Activated naive CD4-positive, alpha-beta T cell treated with anti-CD3 and anti-CD28 coated beads, Interleukin-2, amount 50 U/mL, for 16 hours (primary cell): ENCODE data around the gene XIRP1.

Source experiments
- DNase-seq: peaks from one replicate; pipeline ENCODE4 v3.0.0-alpha.2; 2020

XIRP1 gene

DNA sequence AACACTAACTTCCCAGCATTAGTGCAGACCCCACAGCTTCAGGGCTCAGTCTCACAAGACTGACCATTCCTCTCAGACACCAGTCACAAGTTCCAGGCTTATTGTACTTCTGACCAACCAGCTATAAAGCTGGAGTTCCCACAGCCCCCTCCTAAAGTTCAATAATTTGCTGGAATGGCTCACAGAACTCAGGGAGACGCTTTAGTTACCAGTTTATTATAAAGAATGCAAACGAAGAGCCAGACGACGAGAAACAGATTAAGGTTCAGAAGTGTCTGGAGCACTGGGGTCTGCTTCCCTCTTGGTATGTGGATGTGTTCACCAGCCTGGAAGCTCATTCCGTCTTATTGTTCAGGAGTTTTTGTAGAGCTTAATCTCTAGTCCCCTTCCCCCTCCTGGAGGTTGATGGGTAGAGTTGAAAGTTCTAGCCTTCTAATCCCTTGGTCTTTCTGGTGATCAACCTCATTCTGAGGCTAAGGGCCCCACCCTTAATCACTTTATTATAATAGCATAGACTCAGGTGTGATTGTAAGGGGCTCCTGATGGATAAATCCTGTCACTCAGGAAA is 34.2 kb downstream of the XIRP1 start:
- no peak for DNase-seq

DNA sequence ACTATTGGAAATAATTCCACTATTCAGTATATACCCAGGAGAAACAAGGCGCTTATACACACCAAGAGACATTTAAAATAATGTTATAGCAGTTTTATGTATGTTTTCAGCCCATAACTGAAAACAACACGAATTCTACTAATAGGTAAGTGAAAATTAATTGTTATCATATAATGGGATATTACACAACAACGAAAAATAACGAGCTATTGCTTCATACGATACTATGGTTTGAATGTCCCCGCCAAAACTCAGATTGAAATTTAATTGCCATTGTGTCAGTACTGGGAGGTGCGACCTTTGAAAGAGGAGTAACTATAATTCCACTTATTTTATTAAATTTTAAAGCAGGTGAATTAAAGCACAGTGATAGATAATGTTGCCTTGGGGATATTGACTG is 35.0 kb downstream of the XIRP1 start:
- no peak for DNase-seq

DNA sequence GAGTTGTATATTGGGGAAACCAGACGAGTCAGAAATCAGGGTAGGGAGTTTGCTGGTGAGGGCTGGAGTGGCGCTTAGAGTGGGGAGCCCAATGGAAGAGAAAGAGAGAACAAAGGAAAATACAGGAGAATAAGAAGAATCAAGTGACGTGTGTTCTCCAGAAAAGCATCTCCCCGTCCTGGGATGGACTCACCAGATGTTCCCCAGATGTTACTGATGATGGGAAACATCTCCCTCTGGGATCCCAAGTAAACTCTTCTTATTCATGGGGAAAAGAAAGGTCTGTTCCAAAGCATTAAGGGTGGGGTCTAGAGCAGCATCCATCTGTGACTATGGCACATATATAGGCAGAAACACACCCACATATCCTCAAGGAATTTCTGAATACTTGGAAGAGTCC is 36.0 kb downstream of the XIRP1 start:
- DNase-seq = no peak

DNA sequence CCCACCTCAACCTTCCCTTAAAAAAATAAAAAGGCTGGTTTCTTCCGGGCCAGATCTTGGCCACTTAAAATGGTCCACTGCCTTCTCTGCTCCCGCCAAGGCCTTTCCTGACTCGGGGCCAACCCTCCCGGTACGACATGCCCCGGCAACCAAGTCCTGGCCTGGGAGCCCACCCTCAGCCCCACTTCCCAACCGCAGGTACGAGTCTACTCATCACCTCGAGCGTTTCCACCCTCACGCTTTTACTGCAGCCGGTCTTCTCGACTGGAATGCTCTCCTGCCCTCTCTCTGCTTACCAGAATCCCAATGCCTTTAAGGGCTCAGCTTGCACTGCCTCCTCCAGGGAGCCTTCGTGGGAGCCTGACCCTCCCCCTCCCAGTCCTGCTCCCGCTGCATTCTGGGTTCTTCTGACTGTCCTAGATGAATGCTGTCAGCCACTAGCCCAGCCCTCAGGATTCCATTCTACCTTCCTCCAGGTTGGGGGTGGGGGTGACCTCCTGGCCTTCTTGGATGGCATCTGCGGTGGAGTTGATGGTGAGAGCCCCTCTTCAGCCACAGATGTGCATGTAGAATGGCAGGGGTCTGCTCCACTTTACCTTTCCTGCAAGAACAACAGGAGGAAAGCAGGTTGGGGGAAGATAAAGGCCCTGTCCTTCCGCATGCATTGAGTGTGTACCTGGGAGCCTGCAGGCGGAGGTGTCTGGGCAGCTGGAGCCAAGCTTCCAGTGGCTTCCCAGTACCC is 37.9 kb downstream of the XIRP1 start:
- no peak for DNase-seq

DNA sequence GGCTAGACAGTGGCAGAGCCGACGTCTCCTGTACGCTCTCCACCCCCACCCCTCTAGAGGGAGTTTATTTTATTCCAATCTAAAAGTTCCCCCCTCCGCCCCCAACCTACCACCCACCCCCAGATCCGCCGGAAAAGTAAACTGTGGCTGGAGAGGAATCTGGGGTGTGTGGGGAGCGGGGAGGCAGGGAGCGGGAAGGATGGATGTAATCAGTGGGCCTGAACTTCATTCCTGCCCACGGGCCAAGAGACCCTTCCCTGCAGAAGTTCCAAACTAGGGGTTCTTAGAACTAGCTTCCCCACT is 38.5 kb downstream of the XIRP1 start:
- no peak for DNase-seq

DNA sequence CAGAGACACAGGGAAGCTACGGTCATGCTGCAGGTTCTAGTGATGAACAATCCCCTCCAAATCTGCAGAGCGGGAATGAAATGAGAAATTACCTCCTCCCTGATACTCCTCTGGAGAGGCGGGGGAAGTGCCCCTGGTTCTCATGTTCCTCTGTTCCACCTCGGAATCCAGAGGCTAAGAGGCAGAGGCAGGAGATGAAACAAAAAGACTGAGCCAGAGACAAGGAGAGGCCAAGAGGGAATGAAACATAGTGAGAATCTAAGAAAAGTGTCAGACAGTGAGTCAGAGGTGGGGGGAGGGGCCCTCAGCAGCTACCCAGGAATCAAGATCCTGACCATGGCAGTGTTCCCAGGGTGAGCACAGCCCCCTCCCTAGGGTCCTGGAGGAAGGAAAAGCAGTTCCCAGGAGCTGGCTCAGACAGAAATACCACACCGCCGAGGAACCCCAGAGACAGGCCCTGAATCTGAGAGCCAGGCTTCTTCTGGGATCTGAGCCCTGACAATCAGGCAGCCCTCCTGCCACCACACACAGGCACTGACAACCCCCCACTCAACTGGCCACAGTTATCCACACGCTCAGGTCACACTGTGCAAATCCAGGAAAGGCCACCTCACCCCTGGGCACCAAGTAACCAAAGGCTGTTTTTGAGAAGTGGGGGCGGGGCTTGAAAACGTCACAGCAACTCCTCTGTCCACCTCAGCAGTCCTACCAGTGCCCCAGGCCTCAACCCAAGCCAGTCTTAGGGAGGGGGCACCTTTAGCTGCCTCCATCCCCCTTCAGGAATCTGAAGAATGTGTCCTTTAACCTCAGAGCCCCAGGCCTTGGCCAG is 41.4 kb downstream of the XIRP1 start:
- peak; percentile 72 for DNase-seq

DNA sequence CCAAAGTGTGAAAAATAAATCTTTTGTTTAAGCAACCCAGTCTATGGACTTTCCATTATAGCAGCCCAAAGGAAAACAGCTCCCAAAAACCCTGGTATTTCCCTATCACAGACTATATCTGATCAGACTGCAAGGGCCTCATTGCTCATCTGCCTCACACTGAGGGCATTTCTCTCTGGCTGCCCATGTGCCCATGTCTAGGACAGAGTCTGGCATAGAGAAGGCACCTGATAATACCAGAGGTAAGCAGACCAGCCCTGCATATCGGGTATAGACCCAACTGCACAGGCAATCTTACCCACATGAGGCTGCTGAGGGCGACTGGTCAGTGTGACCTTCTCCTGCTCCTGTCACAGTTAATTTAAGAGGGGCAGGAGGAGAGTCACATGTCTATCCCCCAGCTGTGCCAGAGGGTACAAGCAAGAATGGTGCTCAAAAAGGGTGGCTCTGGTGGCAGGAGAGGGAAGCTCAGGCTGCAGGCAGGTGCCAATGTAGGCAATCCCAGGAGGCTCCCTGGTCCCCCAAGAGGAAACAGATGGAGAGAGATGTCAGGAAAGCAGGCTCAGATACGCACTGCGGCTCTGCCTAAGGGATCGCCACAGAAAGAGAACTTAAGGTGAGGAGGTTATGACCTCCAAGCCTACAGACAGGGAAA is 42.1 kb downstream of the XIRP1 start:
- no peak for DNase-seq

DNA sequence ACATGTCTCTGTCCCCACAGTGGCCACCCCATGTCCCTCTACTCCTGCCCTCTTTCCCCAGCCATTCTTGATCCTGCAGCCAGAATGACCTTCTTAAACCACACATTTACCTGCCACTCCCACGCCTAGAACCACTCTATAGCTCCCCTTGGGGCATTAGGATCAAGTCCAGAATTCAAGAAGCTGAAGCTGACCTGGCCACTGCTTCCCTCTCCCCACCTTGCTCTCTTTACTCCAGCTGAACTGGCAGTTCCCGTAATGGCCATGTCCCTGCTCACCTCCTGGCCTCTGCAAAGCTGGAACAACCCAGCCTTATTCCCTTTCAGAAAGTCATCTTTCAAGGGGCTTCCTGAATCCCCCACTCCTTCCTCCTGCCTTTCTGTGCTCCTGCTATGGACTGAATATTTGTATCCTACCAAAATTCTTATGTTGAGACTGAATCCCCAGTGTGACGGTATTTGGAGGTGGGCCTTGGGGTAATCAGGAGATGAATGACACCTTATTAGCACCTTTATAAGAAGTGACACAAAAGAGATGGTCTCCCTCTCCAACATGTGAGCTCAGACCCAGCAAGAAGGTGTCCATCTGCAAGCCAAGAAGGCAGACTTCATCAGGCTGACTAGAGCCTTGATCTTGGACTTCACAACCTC is 42.8 kb downstream of the XIRP1 start:
- no peak for DNase-seq

DNA sequence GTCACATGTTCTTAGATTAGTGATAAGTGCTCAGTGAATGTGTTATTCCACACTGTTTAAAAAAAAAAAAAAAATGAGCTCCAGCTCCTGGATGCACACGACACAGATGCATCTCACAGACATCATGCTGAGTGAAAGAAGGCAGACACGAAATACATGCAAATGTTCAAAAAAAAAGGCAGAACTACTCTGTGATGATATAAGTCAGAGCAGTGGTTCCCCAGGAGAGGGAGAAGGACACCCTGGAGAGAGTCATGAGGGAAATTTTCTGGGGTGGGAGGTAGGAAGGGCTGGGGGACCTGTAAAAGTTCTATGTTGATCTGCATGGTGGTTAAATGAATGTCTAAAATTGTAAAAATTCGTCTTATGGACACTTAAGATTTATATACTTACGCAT is 43.3 kb downstream of the XIRP1 start:
- no peak for DNase-seq

DNA sequence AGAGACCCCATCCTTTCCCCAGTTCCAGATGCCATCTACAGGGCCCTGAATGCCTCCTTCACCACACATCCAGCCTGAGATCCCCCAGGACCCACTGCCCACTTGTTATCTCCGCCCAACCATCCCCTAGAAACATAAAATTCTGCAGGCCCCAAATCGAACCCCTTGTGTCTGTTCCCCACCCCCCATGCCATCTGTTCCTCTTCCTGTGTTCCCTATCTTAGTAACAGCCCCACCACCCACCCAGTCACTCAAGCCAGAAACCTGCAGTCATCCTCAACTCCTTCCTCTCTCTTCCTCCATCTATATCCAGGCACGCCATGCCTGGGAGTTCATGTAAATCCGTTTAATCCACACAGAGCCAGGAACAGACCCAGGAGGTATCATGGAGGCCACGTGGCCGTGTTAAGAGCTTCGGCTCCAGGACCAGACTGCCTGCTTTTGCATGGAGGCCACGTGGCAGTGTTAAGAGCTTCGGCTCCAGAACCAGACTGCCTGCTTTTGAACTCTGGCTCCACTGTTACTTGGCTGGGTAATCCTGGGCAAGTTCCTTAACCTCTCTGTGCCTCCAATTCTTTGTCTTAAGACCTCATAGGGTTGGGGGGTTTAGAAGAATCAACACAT is 43.8 kb downstream of the XIRP1 start:
- DNase-seq = no peak

DNA sequence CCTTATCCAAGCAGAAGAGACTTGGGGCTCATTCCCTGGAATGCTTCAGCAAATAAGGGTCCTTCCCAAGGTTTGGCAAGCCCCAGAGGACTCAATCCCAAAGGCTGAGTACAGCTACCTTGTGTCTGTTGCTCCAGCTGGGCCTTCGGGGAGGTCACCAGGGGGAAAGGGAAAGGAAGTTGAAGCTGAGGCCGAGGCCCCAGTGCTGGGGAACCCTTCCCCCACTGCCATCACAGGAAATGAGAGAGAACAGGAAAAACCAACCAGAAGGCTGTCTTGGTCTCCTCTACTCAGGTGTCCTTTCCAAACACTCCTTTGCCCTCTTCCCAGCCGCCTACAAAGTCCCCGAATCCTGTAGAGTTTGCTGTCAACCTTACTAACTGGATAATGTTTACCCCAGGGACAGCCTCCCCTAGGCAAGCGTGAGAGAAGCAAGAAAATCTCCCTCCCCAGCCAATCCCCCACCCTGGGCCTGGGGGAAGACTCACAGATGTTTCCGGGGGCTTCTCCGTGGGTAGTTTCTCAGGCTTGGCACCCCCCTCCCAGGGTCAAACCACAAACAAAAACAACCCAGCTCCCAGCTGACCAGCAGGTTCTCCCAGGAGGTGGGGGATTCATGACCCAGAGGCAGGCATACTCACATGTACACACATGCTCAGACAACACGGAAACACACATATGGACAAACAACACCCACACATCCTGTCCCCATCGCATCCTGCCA is 44.5 kb downstream of the XIRP1 start:
- no peak for DNase-seq

DNA sequence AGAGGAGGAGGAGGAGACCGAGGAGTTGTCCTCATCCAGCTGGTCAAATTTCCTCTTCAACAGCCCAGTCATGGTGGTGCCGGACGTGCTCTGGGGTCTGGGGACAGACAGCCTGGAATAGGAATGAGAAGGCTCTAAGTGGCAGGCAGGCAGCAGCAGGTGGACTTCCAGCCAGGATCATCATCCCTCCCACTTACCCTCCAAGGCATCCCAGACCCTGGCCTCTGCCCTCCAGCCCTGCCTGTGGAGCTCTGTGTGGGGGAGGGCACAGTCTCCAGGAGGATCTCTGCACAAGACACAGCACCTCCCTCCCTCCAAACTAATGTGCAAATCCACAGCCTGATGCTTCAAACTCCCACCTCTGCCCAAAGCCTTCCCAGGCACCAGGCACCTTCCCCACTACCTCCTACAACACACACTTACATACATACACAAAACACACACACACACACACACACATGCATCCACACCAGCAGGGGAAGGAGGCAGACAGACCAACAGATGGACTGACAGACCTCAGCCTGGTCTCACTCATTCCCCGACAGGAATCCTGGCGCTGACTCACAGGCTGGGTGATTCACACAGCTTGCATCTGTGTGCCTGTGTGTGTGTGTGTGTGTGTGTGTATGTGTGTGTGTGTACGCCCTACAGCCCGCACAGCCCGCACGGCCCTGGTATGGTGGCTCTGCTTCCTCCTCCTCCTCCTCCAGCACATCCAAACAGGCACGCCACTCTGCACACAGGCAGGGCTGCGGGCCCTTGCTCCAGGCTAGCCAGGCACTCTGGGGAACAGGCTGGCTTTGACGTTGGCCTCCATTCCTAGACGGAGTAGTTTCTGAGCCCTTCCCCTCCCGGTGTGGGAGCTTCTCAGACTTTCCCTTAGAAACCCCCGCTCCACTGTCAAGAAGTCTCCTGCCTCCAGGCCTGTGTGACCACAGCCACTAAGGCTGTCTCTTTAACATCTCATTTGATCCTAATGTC is 45.5 kb downstream of the XIRP1 start:
- peak; percentile 79 for DNase-seq

DNA sequence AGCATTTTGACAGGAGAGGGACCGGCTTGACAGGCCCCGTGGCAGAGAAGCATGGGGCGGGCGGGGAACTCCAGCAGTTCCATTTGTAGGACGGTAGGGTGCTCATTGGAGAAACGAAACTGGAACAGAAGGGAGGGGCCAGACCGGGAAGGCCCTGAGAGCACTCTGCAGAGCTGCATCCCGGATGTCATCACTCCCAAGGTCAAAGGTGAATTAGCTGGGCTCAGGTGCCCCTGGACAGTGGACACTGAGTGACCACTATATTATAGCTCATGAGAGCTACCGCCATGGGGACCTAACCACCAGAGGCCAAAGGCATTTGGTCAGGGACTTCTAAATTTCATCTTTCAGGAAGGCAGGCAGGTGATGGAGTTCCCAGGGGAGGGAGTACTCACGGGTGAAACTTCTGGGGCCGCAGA is 46.3 kb downstream of the XIRP1 start:
- DNase-seq = no peak

DNA sequence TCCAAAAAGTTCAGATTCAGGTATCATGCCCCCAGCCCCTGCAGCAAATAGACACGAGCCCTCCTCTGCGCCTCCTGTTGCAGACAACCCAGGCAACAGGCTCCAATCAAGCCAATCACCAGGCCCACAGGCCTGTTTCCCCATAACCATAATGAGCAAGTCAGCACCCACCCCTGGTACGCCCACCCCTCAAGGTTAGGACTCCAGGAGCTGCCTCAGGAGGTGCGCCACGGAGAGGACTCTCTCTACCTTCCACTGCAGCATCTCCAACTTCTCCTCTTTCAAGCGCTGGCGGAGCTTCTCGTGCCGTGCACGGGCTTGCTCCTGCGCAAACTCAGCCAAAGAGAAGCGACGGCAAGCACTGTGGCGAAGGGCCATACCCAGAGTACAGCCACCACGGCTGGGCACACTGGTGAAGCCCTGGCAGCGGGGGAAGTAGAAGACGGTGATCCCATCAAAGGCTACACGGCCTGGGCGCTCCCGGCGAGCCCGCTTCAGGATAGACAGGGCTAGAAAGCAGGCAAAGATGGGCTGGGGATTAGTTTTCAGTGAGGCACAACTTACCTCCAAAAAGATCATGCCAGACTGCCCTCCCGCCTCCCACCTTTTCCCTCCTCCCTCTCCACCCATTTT is 47.5 kb downstream of the XIRP1 start:
- DNase-seq = no peak

DNA sequence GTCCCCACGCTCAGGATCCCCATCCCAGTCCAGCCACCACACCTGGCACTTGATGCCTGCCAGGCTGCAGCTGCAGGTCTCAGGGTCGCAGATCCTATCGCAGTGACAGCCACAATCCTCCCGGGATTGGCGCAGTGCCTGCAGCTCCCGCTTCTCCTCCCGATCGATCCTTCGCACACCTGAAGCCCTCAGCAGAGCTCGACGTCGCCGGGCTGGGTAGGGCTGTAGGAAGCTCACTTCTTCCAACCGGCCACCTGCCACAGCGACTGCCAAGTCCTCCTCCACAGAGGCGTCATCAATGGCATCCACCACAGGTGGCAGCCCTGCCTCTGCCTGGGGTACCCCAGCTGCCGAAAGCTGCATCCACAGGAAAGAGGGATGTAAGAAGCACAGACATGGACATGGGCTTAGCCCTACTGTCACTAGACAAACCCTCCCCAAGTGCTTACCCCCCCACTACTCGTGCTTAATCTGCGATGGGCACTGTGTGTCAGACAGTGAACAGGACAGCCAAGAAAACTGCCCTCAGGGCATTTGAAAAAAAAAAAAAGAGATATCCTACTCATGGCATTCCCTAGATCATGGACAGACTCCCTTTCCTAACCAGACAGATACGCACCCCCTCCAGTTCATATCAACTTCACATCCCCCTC is 48.2 kb downstream of the XIRP1 start:
- no peak for DNase-seq

DNA sequence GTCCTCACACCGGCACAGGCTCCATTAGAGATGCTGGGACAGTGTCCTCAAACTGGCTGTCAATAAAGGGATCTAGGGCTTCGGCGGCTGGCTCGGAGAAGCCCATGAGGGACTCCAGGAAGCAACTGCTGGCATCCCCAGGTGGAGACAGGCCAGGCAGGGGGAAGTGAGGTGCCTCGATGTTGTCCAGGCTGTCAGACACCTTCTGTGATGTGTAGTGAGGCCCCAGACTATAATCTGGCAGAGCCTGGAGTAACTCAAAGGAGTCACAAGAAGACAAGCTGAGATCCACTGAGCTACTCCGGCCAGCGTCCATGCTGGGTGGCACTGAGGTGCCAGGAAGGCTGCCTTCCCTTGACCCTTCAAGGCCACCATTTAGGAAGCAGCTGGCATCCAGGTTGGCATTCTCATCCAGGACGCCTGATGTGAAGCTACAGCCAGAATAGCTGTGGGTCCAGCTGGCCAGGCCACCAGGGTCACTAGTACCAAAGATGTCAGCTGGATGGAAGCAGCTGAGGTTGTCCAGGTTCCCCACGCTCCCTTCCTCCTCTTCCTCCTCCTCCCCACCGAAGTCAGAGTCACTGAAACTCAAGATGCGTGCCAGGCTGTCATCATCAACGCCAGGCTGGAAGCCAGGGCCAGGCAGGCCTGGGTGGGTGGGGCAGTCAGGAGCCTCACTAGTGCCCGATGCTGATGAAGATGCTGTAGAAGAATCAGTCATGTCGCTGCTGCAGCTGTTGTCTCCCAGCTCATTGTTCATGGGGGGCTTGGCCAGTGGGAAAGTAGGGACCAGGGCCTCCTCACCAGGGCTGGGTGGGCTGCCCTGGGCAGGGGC is 49.1 kb downstream of the XIRP1 start:
- no peak for DNase-seq

DNA sequence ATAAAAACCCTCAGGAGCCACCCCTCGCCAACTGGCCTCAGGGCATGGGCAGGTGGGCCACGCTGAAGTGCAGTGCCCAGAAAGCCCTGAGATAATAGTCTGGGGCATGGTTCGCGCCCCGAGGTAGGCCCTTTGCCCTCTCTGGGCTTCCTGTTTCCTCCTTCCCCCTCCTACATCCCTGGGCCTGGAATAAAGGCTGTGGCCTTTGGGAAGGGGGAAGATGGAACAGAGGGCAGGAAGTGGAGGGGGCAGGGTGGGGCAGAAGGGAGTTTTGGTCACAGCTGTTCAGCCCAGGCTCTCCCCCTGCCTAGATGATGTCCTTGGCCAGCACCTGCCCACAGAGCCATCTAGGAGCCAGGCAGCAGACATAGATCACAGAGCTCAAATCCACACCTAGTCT is 50.3 kb downstream of the XIRP1 start:
- no peak for DNase-seq

DNA sequence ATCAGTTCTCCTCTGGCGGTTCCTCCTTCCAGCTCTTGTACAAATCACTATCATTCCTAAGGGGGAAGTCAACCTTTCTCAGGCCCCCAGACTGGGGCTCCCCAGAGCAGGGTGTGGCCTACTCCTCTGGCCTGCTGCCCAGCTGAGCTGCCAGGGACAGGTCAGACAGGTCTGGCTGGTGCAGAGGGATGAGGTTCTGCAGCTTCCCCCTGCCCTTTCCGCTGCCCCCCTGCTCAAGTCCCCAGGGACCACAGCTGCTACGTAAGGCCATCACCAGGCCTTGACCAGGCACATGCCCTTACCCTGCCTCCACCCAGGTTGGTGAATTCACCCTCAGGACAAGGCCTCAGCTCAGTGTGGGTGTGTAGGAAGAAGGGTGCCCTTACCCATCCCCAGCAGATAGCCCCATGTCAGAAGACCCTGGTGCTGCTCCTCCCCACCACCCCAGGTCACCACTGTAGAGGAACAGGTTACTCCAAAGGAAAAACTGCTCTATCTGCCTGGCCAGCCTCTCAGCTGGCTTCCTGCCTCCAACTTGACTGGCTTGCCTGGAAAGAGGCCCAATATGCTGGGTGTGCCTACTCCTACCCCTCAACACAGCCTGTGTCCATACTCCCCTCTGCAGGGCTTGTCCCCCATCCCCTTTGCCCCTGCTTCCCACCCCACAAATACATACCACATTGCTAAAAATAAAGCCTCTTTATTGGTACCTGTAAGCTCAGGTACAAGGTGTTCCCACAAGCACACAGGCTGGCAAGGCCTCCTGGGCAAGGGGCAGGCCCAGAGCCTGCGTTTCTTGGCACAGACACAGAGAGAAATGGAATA is 51.0 kb downstream of the XIRP1 start:
- DNase-seq = no peak
